ENCODE results near the gene MVB12B.

Gene MVB12B

DNA sequence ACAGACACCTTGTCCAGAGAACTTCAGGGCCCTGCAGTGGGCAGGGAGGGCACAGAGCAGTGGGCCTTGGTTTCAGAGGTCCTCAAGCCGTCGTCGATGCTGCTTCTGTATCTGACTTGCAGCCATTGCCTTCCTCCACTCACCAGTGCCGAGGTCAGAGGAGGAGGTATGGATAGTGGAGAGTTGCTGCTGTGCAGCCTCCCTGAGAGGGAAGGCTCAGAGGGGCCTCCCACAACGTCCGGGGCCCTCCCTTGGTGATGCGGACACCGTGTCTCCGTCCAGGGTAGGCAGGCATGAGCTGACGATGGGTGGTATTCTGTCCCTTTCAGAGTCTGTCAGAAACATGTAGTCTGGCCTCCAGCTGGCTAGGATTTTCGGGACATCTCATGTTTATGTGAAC lies 73.9 kb downstream of the MVB12B start:
- Histone ChIP-seq H3F3A (ENCODE audit: insufficient read depth) (no peaks in the 10 kb centered on the region), H4K20me1 (ENCODE audit: low read depth, low read length) (no peaks in the 10 kb centered on the region), H3K27me3 (ENCODE audit: low read length) (no peaks in the 10 kb centered on the region), H3K9me3 (ENCODE audit: insufficient read depth, low read length) (no peaks in the 10 kb centered on the region), H3K79me2 (ENCODE audit: insufficient read depth, low read length) (no peaks in the 10 kb centered on the region), H3K4me2 (ENCODE audit: low read depth, low read length, poor library complexity, severe bottlenecking) (no peak overlapping the region), H3K27ac (ENCODE audit: low read depth, low read length) (no peak overlapping the region), H2AFZ (ENCODE audit: low read depth, low read length, severe bottlenecking) (no peak overlapping the region), H3K9ac (ENCODE audit: low read length) (no peak overlapping the region), H3K4me3 (ENCODE audit: insufficient read depth, low read length, poor library complexity, severe bottlenecking) (no peak overlapping the region), H3K9me2 (replicated peaks; ENCODE audit: insufficient read depth, low read length) (no peaks in the 10 kb centered on the region), H3K36me3 (ENCODE audit: low read length) (no peaks in the 10 kb centered on the region)
- TF ChIP-seq, protein P1, sequence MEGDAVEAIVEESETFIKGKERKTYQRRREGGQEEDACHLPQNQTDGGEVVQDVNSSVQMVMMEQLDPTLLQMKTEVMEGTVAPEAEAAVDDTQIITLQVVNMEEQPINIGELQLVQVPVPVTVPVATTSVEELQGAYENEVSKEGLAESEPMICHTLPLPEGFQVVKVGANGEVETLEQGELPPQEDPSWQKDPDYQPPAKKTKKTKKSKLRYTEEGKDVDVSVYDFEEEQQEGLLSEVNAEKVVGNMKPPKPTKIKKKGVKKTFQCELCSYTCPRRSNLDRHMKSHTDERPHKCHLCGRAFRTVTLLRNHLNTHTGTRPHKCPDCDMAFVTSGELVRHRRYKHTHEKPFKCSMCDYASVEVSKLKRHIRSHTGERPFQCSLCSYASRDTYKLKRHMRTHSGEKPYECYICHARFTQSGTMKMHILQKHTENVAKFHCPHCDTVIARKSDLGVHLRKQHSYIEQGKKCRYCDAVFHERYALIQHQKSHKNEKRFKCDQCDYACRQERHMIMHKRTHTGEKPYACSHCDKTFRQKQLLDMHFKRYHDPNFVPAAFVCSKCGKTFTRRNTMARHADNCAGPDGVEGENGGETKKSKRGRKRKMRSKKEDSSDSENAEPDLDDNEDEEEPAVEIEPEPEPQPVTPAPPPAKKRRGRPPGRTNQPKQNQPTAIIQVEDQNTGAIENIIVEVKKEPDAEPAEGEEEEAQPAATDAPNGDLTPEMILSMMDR (IDR thresholded peaks at IDR 0.05; ENCODE audit: insufficient read depth, low read length, poor library complexity, severe bottlenecking): no peak
- no peak for TF ChIP-seq EZH2phosphoT487 (conservative IDR thresholded peaks at IDR 0.05; ENCODE audit: low read length)

DNA sequence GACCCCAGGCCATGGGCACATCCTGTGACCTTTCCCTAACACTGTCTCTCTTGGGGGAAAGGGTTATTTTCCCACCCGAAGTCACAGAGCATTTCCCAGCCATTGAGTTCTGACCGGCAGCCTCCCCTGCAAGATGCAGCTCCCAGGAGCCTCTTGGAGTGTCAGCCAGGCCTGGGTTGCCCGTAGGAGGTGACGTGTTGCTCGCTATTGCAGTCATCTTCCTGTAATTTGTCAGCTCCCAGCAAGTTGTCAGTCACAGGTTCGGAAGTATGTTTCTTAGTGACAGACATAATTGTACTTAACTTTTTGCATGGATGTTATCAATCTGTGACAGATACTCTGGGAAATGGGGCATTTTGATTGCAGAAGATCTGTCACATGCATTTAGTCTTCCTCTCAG lies 74.5 kb downstream of the MVB12B start:
- Histone ChIP-seq H3K27me3 (ENCODE audit: low read length) (no peaks in the 10 kb centered on the region), H3K9me2 (replicated peaks; ENCODE audit: insufficient read depth, low read length) (no peaks in the 10 kb centered on the region), H3F3A (ENCODE audit: insufficient read depth) (no peaks in the 10 kb centered on the region), H3K4me2 (ENCODE audit: low read depth, low read length, poor library complexity, severe bottlenecking) (no peak overlapping the region), H3K27ac (ENCODE audit: low read depth, low read length) (no peak overlapping the region), H3K9me3 (ENCODE audit: insufficient read depth, low read length) (no peaks in the 10 kb centered on the region), H3K9ac (ENCODE audit: low read length) (no peak overlapping the region), H3K79me2 (ENCODE audit: insufficient read depth, low read length) (no peaks in the 10 kb centered on the region), H4K20me1 (ENCODE audit: low read depth, low read length) (no peaks in the 10 kb centered on the region), H2AFZ (ENCODE audit: low read depth, low read length, severe bottlenecking) (no peak overlapping the region), H3K36me3 (ENCODE audit: low read length) (no peaks in the 10 kb centered on the region), H3K4me3 (ENCODE audit: insufficient read depth, low read length, poor library complexity, severe bottlenecking) (no peak overlapping the region)
- no peak for TF ChIP-seq EZH2phosphoT487 (conservative IDR thresholded peaks at IDR 0.05; ENCODE audit: low read length)
- TF ChIP-seq, protein P1 (IDR thresholded peaks at IDR 0.05; ENCODE audit: insufficient read depth, low read length, poor library complexity, severe bottlenecking): no peak

DNA sequence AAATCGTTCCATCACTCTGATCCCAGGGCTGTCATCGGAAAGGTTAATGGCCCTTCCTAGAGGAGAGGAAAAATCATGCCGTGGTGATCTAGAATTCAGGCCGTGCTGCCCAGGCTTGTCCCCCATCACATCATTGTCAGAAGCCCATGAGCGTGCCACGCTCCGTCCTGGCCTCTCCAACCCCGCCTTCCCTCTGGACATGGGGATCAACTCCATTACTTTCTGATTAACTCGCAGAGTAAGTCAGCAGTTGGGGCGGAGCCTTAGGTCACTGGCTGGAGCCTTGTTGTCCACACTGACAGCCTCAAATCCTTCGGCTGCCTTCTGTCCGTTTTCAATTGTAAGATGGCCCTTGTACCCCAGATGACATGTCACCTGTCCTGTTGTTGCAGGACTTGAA lies 75.0 kb downstream of the MVB12B start:
- Histone ChIP-seq H3F3A (ENCODE audit: insufficient read depth) (no peaks in the 10 kb centered on the region), H3K9me2 (replicated peaks; ENCODE audit: insufficient read depth, low read length) (no peaks in the 10 kb centered on the region), H4K20me1 (ENCODE audit: low read depth, low read length) (no peaks in the 10 kb centered on the region), H3K27ac (ENCODE audit: low read depth, low read length) (no peak overlapping the region), H3K36me3 (ENCODE audit: low read length) (no peaks in the 10 kb centered on the region), H3K27me3 (ENCODE audit: low read length) (no peaks in the 10 kb centered on the region), H2AFZ (ENCODE audit: low read depth, low read length, severe bottlenecking) (no peak overlapping the region), H3K9ac (ENCODE audit: low read length) (no peak overlapping the region), H3K9me3 (ENCODE audit: insufficient read depth, low read length) (no peaks in the 10 kb centered on the region), H3K79me2 (ENCODE audit: insufficient read depth, low read length) (no peaks in the 10 kb centered on the region), H3K4me3 (ENCODE audit: insufficient read depth, low read length, poor library complexity, severe bottlenecking) (no peak overlapping the region), H3K4me2 (ENCODE audit: low read depth, low read length, poor library complexity, severe bottlenecking) (no peak overlapping the region)
- TF ChIP-seq, protein P1 (IDR thresholded peaks at IDR 0.05; ENCODE audit: insufficient read depth, low read length, poor library complexity, severe bottlenecking): no peak
- TF ChIP-seq EZH2phosphoT487 (conservative IDR thresholded peaks at IDR 0.05; ENCODE audit: low read length): no peak

Data from SU-DHL-6 (cell line).